ENCODE results near the gene SIDT1.

Gene SIDT1

GRCh38 chr3:113678773-113679172 lies 146.4 kb downstream of the SIDT1 start:
- no peak overlapping the region for H3K4me3 Mint-ChIP-seq
- H3K27ac Mint-ChIP-seq (ENCODE audit: low read depth) = no peak overlapping the region
- peaks cover 28% of the 10 kb centered on the region for H3K36me3 Mint-ChIP-seq (ENCODE audit: insufficient read depth)
- DNase-seq (ENCODE audit: low spot score in 2 of 2) = no peak
- no peak for ATAC-seq (replicated peaks; ENCODE audit: extremely low read depth, poor library complexity, severe bottlenecking)
- no peaks in the 10 kb centered on the region for H3K9me3 Mint-ChIP-seq
- no peaks in the 10 kb centered on the region for H3K27me3 Mint-ChIP-seq
- H3K4me1 Mint-ChIP-seq = peaks cover 27% of the 10 kb centered on the region
